ENCODE results near the gene TBC1D19.
"Not testable (repeated sequence)": the region's sequence is repeated elsewhere in the genome, so short reads cannot be mapped to it uniquely, and the experiment has no call there.

Gene TBC1D19

GRCh38 chr4:26583865-26584652 is at the start of gene TBC1D19:
TBC1D19 (plus strand) TSS chr4:26584084; CDS start chr4:26584194, 110 bp downstream.
- DNase-seq (ENCODE audit: low spot score), result peak; percentile 95

GRCh38 chr4:26542991-26543390 is 40.9 kb upstream of the TBC1D19 start:
- DNase-seq (ENCODE audit: low spot score), result no peak

GRCh38 chr4:26544421-26544820 is 39.5 kb upstream of the TBC1D19 start:
- no peak for DNase-seq (ENCODE audit: low spot score)

- not testable (repeated sequence) for DNase-seq (ENCODE audit: low spot score)
Observed at GRCh38 chr4:26548379-26548778, 35.5 kb upstream of the TBC1D19 start.

GRCh38 chr4:26557164-26557563 is 26.7 kb upstream of the TBC1D19 start:
- no peak for DNase-seq (ENCODE audit: low spot score)

- no peak for DNase-seq (ENCODE audit: low spot score)
Observed at GRCh38 chr4:26558166-26558895, 25.6 kb upstream of the TBC1D19 start.

- no peak for DNase-seq (ENCODE audit: low spot score)
Observed at GRCh38 chr4:26566133-26566532, 17.8 kb upstream of the TBC1D19 start.

GRCh38 chr4:26568446-26568994 is 15.4 kb upstream of the TBC1D19 start:
- no peak for DNase-seq (ENCODE audit: low spot score)

- no peak for DNase-seq (ENCODE audit: low spot score)
Observed at GRCh38 chr4:26570596-26570995, 13.3 kb upstream of the TBC1D19 start.

- no peak for DNase-seq (ENCODE audit: low spot score)
Observed at GRCh38 chr4:26573389-26573794, 10.5 kb upstream of the TBC1D19 start.

GRCh38 chr4:26574563-26574962 is 9.3 kb upstream of the TBC1D19 start:
- no peak for DNase-seq (ENCODE audit: low spot score)

GRCh38 chr4:26576231-26576739 is 7.6 kb upstream of the TBC1D19 start:
- DNase-seq (ENCODE audit: low spot score), result no peak

GRCh38 chr4:26577066-26577465 is 6.8 kb upstream of the TBC1D19 start:
- DNase-seq (ENCODE audit: low spot score), result no peak

GRCh38 chr4:26579169-26579568 is 4.7 kb upstream of the TBC1D19 start:
- DNase-seq (ENCODE audit: low spot score), result no peak

GRCh38 chr4:26581341-26581740 is 2.5 kb upstream of the TBC1D19 start:
- DNase-seq (ENCODE audit: low spot score), result not testable (repeated sequence)

GRCh38 chr4:26583538-26583864 is 383 bp upstream of the TBC1D19 start:
- no peak for DNase-seq (ENCODE audit: low spot score)

GRCh38 chr4:26584725-26585124 is 841 bp downstream of the TBC1D19 start:
- no peak for DNase-seq (ENCODE audit: low spot score)

GRCh38 chr4:26589705-26590104 is 5.8 kb downstream of the TBC1D19 start:
- no peak for DNase-seq (ENCODE audit: low spot score)

GRCh38 chr4:26590639-26591038 is 6.8 kb downstream of the TBC1D19 start:
- DNase-seq (ENCODE audit: low spot score), result no peak

- DNase-seq (ENCODE audit: low spot score), result not testable (repeated sequence)
Observed at GRCh38 chr4:26593557-26593956, 9.7 kb downstream of the TBC1D19 start.

GRCh38 chr4:26594371-26594770 is 10.5 kb downstream of the TBC1D19 start:
- no peak for DNase-seq (ENCODE audit: low spot score)

GRCh38 chr4:26594778-26595177 is 10.9 kb downstream of the TBC1D19 start:
- no peak for DNase-seq (ENCODE audit: low spot score)

- DNase-seq (ENCODE audit: low spot score), result no peak
Observed at GRCh38 chr4:26596843-26597242, 13.0 kb downstream of the TBC1D19 start.
